ENCODE data around the gene DPF3. TPM values are rescaled to one million over a fixed set of nuclear protein-coding genes. Genes with fewer than 3 reads are reported as not detected.
A peak's percentile ranks its signal among the peaks of the same experiment; 100 is the strongest.

The DPF3 gene
- total RNA-seq, 1 experiment from 2014 or later: not detected

- peak; percentile 71 for ATAC-seq
- no peaks in the 10 kb centered on the region for H3K9me3 ChIP-seq (ENCODE audit: control insufficient read depth, insufficient read depth, low read depth, low read length)
- no peaks in the 10 kb centered on the region for H3K36me3 ChIP-seq (ENCODE audit: control insufficient read depth, insufficient read depth, low read length)
- no TSS peak for BruUV-seq (replicated peaks)
- H3K4me1 ChIP-seq (ENCODE audit: control insufficient read depth, insufficient read depth, low read length): no peaks in the 10 kb centered on the region
- H3K4me3 ChIP-seq (ENCODE audit: low read depth in 2 of 2, low read length in 2 of 2): no peak overlapping the region
- intact Hi-C loops (cut with micrococcal nuclease; ENCODE audit: unreplicated experiment) (no loop called here), in situ Hi-C loops (cut with HindIII; ENCODE audit: low pct_unique_long_range_greater_than_20kb, low sequenced_read_pairs) (no loop called here)
- ChIA-PET POLR2A (no interaction called here), CTCF (no interaction called here)
- H3K27ac ChIP-seq (ENCODE audit: low read length): no peak overlapping the region
- DNase-seq (ENCODE audit: low read depth, low spot score): peak; percentile 1
- no peaks in the 10 kb centered on the region for H3K27me3 ChIP-seq (ENCODE audit: control insufficient read depth, insufficient read depth, low read length)
- TF ChIP-seq, protein P1, sequence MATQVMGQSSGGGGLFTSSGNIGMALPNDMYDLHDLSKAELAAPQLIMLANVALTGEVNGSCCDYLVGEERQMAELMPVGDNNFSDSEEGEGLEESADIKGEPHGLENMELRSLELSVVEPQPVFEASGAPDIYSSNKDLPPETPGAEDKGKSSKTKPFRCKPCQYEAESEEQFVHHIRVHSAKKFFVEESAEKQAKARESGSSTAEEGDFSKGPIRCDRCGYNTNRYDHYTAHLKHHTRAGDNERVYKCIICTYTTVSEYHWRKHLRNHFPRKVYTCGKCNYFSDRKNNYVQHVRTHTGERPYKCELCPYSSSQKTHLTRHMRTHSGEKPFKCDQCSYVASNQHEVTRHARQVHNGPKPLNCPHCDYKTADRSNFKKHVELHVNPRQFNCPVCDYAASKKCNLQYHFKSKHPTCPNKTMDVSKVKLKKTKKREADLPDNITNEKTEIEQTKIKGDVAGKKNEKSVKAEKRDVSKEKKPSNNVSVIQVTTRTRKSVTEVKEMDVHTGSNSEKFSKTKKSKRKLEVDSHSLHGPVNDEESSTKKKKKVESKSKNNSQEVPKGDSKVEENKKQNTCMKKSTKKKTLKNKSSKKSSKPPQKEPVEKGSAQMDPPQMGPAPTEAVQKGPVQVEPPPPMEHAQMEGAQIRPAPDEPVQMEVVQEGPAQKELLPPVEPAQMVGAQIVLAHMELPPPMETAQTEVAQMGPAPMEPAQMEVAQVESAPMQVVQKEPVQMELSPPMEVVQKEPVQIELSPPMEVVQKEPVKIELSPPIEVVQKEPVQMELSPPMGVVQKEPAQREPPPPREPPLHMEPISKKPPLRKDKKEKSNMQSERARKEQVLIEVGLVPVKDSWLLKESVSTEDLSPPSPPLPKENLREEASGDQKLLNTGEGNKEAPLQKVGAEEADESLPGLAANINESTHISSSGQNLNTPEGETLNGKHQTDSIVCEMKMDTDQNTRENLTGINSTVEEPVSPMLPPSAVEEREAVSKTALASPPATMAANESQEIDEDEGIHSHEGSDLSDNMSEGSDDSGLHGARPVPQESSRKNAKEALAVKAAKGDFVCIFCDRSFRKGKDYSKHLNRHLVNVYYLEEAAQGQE (IDR thresholded peaks at IDR 0.05; ENCODE audit: insufficient read depth in 1 of 2, low read depth in 2 of 2, low read length in 1 of 2): no peak
- TF ChIP-seq SIN3A (IDR thresholded peaks at IDR 0.05; ENCODE audit: borderline replicate concordance, insufficient read depth, low read depth, low read length) (no peak), POLR2AphosphoS5 (IDR thresholded peaks at IDR 0.05; ENCODE audit: low read depth, low read length) (no peak), CTCF (IDR thresholded peaks at IDR 0.05) (no peak), TCF7L2 (IDR thresholded peaks at IDR 0.05; ENCODE audit: low read depth, low read length) (no peak)
Observed at GRCh38 chr14:72608391-72609204, 285.3 kb downstream of the DPF3 start.

DNA sequence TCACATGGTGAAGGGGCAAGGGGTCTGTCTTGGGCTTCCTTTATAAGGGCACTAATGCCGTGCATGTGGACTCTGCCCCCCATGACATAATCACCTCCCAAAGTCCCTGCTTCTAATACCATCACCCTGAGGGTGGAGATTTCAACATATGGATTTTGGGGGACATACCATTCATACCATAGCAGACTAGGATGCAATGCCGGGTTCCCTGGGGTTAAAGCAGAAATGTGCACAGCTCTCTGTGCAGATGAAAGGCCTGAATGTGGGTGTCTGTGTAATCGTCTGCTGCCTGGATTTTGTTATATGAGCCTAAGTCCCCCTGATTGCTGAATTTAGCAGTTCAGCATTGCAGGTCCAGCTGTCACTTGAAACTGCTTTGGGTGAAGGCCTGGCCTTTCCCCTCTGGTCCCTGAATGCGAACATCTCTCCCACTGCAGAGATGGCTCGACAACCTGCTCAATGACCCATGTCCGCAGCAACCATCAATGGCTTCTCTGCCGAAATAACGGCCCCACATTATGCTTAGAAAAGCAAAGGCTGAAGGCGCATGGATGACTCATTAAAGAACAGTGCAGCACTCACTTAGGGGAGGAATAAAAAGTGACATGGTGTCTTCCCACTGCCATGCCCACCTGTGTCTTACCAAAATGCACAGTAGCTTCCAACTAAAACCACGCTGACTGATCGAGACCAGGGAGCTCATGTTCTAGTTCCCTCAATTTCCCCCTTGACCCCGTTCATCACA is 286.3 kb downstream of the DPF3 start:
- no peak for DNase-seq (ENCODE audit: low read depth, low spot score)
- no peak for TF ChIP-seq CTCF (IDR thresholded peaks at IDR 0.05)
- TF ChIP-seq SIN3A (IDR thresholded peaks at IDR 0.05; ENCODE audit: borderline replicate concordance, insufficient read depth, low read depth, low read length): no peak
- no peak for TF ChIP-seq POLR2AphosphoS5 (IDR thresholded peaks at IDR 0.05; ENCODE audit: low read depth, low read length)
- ChIA-PET CTCF (no interaction called here), POLR2A (no interaction called here)
- intact Hi-C loops (cut with micrococcal nuclease; ENCODE audit: unreplicated experiment) (no loop called here), in situ Hi-C loops (cut with HindIII; ENCODE audit: low pct_unique_long_range_greater_than_20kb, low sequenced_read_pairs) (no loop called here)
- no peak overlapping the region for H3K27ac ChIP-seq (ENCODE audit: low read length)
- no peaks in the 10 kb centered on the region for H3K36me3 ChIP-seq (ENCODE audit: control insufficient read depth, insufficient read depth, low read length)
- no peaks in the 10 kb centered on the region for H3K9me3 ChIP-seq (ENCODE audit: control insufficient read depth, insufficient read depth, low read depth, low read length)
- H3K4me1 ChIP-seq (ENCODE audit: control insufficient read depth, insufficient read depth, low read length): no peaks in the 10 kb centered on the region
- H3K27me3 ChIP-seq (ENCODE audit: control insufficient read depth, insufficient read depth, low read length): no peaks in the 10 kb centered on the region
- BruUV-seq (replicated peaks): no TSS peak
- no peak for ATAC-seq
- no peak overlapping the region for H3K4me3 ChIP-seq (ENCODE audit: low read depth in 2 of 2, low read length in 2 of 2)
